ENCODE results near the gene TTN.

GRCh38 chr2:178531168-178531567 lies 276.1 kb downstream of the TTN start:
- TF ChIP-seq POLR2A (IDR thresholded peaks at IDR 0.05; ENCODE audit: low read length) (no peak), GATA1 (IDR thresholded peaks at IDR 0.05; ENCODE audit: low read depth, low read length) (no peak)

Data from erythroblast (primary cell).